GM12872 (cell line): ENCODE data around the gene CDKL5.

Experiments used
- CTCF ChIP-seq: IDR thresholded peaks from 3 replicates; pipeline ENCODE4 v1.5.1; 2011; ENCODE audit warnings: low read depth, mild to moderate bottlenecking, low read length, moderate library complexity; ENCODE audit not compliant: insufficient read depth

Gene CDKL5

GRCh38 chrX:18666614-18667013 lies 241.2 kb downstream of the CDKL5 start:
- no peak for TF ChIP-seq CTCF

GRCh38 chrX:18668071-18668835 lies 242.8 kb downstream of the CDKL5 start:
- no peak for TF ChIP-seq CTCF

GRCh38 chrX:18672008-18672407 lies 246.6 kb downstream of the CDKL5 start, which contains the start of gene RS1:
Gene RS1 (minus strand): TSS chrX:18672108. CDS start chrX:18672068, 40 bp downstream.
- TF ChIP-seq CTCF: no peak

GRCh38 chrX:18674417-18674787 lies 249.0 kb downstream of the CDKL5 start:
- TF ChIP-seq CTCF: no peak

GRCh38 chrX:18674788-18675735 lies 249.7 kb downstream of the CDKL5 start:
- no peak for TF ChIP-seq CTCF

GRCh38 chrX:18676050-18676449 lies 250.6 kb downstream of the CDKL5 start:
- no peak for TF ChIP-seq CTCF

- no peak for TF ChIP-seq CTCF
These were observed 251.1 kb downstream of the CDKL5 start for GRCh38 chrX:18676470-18676869.
